HG03439 (cell line): ENCODE measurements around the gene GMDS.
"Not testable (repeated sequence)": the region's sequence is repeated elsewhere in the genome, so short reads cannot be mapped to it uniquely, and the experiment has no call there.

Experiments
- ATAC-seq: cut with Tn5 transposase; IDR thresholded peaks from one replicate; pipeline ENCODE4 v1.9.1; 2021; ENCODE audit warnings: mild to moderate bottlenecking, moderate library complexity; ENCODE audit not compliant: unreplicated experiment

GMDS gene

GRCh38 chr6:1848752-1849151 lies 396.7 kb downstream of the GMDS start:
- no peak for ATAC-seq

GRCh38 chr6:1846611-1847010 lies 398.8 kb downstream of the GMDS start:
- no peak for ATAC-seq

GRCh38 chr6:1845543-1845942 lies 399.9 kb downstream of the GMDS start:
- not testable (repeated sequence) for ATAC-seq

- ATAC-seq: no peak
Measured at GRCh38 chr6:1842334-1842733, 403.1 kb downstream of the GMDS start.

GRCh38 chr6:1841136-1841535 lies 404.3 kb downstream of the GMDS start:
- ATAC-seq: no peak

- ATAC-seq: no peak
Measured at GRCh38 chr6:1840491-1841121, 404.8 kb downstream of the GMDS start.

GRCh38 chr6:1839361-1839760 lies 406.0 kb downstream of the GMDS start:
- ATAC-seq: no peak

- no peak for ATAC-seq
Measured at GRCh38 chr6:1838604-1839213, 406.7 kb downstream of the GMDS start.

- no peak for ATAC-seq
Measured at GRCh38 chr6:1837826-1838225, 407.6 kb downstream of the GMDS start.

GRCh38 chr6:1836690-1837089 lies 408.7 kb downstream of the GMDS start:
- ATAC-seq: no peak

- ATAC-seq: no peak
Measured at GRCh38 chr6:1834646-1835516, 410.5 kb downstream of the GMDS start.

GRCh38 chr6:1834207-1834606 lies 411.2 kb downstream of the GMDS start:
- no peak for ATAC-seq

GRCh38 chr6:1832844-1833787 lies 412.3 kb downstream of the GMDS start:
- no peak for ATAC-seq

GRCh38 chr6:1832358-1832757 lies 413.0 kb downstream of the GMDS start:
- no peak for ATAC-seq

- no peak for ATAC-seq
Measured at GRCh38 chr6:1827984-1828793, 417.2 kb downstream of the GMDS start.

- no peak for ATAC-seq
Measured at GRCh38 chr6:1825926-1826325, 419.5 kb downstream of the GMDS start.

- ATAC-seq: no peak
Measured at GRCh38 chr6:1825277-1825676, 420.1 kb downstream of the GMDS start.

- ATAC-seq: no peak
Measured at GRCh38 chr6:1821513-1822183, 423.8 kb downstream of the GMDS start.

GRCh38 chr6:1821164-1821512 lies 424.3 kb downstream of the GMDS start:
- ATAC-seq: no peak

- no peak for ATAC-seq
Measured at GRCh38 chr6:1820714-1821113, 424.7 kb downstream of the GMDS start.
